ENCODE data around the gene KIF1B.

- TF ChIP-seq CTCF (IDR thresholded peaks at IDR 0.05) = no peak
- no peak for TF ChIP-seq POLR2A (IDR thresholded peaks at IDR 0.05)
These were observed 96.1 kb downstream of the KIF1B start for GRCh38 chr1:10306435-10306834.

Data from gastroesophageal sphincter (tissue), 3 donors.